GM12874 (cell line): ENCODE measurements around the gene TTLL11.

ENCODE experiments used
- CTCF ChIP-seq: IDR thresholded peaks from 2 replicates; pipeline ENCODE4 v1.5.1; 2011; ENCODE audit warnings: low read depth, mild to moderate bottlenecking, control low read depth, low read length, moderate library complexity; ENCODE audit not compliant: insufficient read depth

The TTLL11 gene

GRCh38 chr9:122119166-122119521, 26.0 kb upstream of the TTLL11 start:
- TF ChIP-seq CTCF = no peak

- TF ChIP-seq CTCF = no peak
Observed at GRCh38 chr9:122118343-122119165, 25.4 kb upstream of the TTLL11 start.

GRCh38 chr9:122116448-122117173, 23.5 kb upstream of the TTLL11 start:
- no peak for TF ChIP-seq CTCF

- no peak for TF ChIP-seq CTCF
Observed at GRCh38 chr9:122116040-122116439, 22.9 kb upstream of the TTLL11 start.

GRCh38 chr9:122115176-122116035, 22.3 kb upstream of the TTLL11 start:
- TF ChIP-seq CTCF = no peak

- no peak for TF ChIP-seq CTCF
Observed at GRCh38 chr9:122113574-122113973, 20.5 kb upstream of the TTLL11 start.

GRCh38 chr9:122112238-122112637, 19.1 kb upstream of the TTLL11 start:
- TF ChIP-seq CTCF = no peak
